GM15510 (cell line): Measurements from ENCODE around the gene TPM1.

Source experiments
- POLR2A ChIP-seq: IDR thresholded peaks from 3 replicates; pipeline ENCODE4 v1.6.1; 2011; ENCODE audit warnings: borderline replicate concordance; ENCODE audit not compliant: insufficient read length; ENCODE audit errors: extremely low read depth

TPM1 gene

DNA sequence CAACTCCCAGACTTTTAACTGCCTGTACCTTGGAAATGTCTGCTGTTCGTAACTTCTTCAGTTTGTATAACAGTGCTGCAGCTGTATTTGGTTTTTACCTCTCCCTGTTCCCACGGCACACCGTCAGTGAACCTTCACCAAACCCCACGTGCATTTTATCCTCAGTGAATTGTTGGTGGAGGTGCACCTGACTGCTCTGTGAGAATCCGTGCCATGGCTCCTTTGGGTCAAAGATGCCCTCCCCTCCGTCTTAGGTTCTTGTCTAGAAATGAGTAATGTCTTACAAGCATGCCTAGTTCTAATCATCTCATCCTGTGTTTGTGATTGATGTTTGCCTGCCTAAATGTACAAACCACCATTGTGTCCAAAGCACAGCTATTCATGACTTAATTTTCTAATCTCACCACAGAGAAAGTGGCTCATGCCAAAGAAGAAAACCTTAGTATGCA lies 28.2 kb downstream of the TPM1 start:
- no peak for TF ChIP-seq POLR2A

GRCh38 chr15:63071288-63071909 lies 28.9 kb downstream of the TPM1 start:
- TF ChIP-seq POLR2A: no peak

DNA sequence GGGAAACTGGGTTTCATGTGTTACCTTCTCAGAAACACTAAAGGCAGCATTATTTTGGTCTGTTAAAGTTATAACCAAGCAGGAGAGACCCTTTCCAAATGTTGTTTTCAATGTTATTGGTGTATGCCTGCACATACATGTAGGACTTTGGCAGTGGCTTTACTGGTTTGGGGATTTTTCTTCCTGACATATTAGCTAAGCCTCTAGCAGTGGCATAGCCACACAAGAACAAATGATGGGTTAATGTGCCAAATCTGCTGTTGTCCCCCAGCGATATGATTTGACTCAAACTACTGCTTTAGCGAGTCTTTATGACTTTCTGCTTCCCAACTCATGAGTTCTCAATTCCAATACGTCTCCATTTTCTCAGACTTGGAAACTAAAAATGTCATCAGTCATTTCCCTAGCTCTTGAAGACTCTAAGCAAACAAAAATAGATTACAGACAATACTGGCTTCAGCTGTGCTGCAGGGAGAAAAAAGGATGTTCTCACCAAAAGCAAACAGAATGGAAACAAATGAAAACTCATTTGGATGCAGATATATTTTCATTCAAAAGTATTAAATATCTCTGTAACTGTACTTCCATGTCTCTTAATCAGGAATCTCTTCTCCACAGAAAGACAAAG lies 29.6 kb downstream of the TPM1 start:
- TF ChIP-seq POLR2A: no peak

DNA sequence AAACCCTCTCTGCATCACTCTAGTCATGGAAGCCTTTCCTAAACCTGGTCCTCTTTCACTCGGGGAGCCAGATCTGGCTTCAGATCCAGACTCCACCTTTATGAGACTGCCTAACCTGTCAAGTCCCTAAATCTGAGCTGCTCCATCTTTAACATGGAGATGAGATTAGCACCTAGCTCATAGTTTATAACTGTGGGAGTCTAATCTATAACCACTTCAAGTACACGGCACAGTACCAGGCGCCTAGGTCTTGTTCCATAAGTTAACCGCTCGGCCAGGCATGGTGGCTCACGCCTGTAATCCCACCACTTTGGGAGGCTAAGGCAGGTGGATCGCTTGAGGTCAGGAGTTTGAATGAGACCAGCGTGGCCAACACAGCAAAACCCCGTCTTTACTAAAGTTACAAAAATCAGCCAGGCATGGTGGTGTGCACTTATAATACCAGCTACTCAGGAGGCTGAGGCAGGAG lies 30.3 kb downstream of the TPM1 start:
- no peak for TF ChIP-seq POLR2A

GRCh38 chr15:63073497-63074172 lies 31.1 kb downstream of the TPM1 start:
- TF ChIP-seq POLR2A: no peak

- TF ChIP-seq POLR2A: no peak
These were observed 32.8 kb downstream of the TPM1 start for GRCh38 chr15:63075015-63075983.

DNA sequence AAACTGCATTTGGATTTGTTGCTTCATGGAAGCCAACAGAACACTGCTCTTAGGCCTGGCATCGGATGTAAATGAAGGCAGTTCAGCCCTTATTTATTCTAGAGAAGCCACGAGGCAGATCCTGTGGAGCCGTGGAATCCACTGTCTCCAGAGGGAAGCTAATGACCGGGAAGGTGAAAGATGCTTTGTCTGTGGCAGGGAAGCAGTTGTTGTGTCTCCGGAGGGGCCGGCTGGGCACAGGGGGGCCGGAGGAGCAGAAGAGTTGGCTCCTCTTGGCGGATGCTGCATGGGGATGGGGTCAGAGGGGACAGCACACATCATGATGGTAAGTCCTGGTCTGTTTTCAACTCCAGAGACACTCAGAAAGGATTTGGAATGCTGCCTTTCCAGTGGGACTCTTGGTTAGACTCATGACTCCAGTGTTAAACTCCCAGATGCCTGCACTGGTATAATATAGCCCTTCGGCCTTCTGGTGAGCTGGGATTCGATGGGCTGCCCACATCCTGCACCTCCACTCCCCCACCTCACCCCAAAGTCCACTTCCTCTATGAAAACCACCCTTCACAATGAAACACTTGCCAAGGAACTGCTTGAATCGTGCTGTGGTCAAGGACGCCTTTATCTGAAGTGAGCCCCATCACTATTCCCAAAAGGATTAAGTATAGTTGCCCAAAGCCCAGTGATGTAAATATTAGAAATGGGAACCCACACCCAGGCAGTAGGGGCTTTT lies 33.6 kb downstream of the TPM1 start:
- TF ChIP-seq POLR2A: no peak

GRCh38 chr15:63076714-63077046 lies 34.1 kb downstream of the TPM1 start:
- no peak for TF ChIP-seq POLR2A

DNA sequence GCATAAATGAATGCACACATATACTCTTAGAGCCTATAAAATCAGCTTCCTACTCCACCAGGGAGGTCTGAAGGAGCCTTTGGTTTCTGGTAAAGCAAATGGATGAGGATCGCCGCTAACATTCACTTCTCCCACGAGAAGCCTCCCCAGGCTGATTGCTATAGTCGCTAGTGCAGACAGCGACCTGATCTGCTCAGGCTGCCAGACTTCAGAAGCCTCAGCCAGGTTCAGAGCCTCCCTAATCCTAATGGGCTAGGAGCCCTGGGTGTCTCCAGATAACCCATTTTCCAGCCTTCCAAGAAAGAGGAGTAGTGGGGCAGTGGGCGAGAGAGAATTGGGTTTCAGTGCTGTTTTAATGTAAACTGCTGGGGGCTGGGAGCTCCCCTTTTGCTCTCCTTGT lies 35.4 kb downstream of the TPM1 start:
- no peak for TF ChIP-seq POLR2A

- TF ChIP-seq POLR2A: no peak
These were observed 37.5 kb downstream of the TPM1 start for GRCh38 chr15:63079947-63080626.

DNA sequence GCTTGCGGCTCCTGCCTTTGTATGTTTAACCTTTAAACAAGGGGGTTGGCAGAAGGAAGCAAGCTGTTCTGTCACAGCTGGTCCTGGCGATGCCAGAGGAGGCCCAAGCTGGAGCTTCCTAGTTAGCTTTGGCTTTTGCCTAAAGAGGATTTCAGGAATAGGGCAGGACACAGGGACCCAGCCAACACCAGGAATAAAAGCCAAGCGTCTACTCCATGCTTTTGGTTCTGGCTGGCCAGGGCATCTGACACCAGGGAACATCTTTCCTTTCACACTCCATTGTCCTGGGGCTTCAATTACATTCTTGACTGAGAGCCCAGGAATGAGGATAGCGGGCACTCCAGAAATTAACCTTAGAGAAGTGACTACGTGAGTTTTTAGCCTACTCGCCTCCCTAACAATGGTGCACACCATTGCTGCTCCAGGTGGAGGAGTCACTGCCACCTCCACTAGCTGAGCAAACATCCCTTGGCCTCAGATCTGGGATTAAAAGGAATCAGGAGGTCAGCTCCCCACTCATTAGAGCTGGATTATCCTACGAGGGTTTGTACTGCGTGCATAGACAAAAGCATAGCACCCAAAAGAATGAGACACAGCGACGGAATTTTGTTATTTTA lies 38.2 kb downstream of the TPM1 start:
- TF ChIP-seq POLR2A: no peak

- no peak for TF ChIP-seq POLR2A
These were observed 39.8 kb downstream of the TPM1 start for GRCh38 chr15:63082366-63082765.

- TF ChIP-seq POLR2A: no peak
These were observed 40.5 kb downstream of the TPM1 start for GRCh38 chr15:63083044-63083443.
